ENCODE data around the gene GABRB1.

DNA sequence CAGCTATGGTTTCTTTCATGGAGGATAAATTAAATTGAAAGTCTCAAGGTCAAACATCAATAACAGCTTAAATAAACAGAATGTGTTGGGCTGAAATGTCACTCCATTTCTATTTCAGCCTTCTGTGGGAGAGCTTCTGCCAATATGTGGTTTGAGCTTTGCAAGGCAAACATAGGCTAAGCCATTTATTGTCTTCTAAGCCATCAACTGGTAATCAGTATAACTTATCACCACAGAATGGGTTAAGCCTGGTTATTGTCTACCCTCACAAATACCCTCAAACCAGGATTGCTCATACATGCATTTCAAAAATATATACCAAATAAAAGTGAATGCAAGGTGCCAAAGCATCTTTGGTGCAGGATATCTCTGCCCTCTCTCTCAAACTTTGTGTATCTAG lies 52.7 kb downstream of the GABRB1 start:
- TF ChIP-seq, protein P1, sequence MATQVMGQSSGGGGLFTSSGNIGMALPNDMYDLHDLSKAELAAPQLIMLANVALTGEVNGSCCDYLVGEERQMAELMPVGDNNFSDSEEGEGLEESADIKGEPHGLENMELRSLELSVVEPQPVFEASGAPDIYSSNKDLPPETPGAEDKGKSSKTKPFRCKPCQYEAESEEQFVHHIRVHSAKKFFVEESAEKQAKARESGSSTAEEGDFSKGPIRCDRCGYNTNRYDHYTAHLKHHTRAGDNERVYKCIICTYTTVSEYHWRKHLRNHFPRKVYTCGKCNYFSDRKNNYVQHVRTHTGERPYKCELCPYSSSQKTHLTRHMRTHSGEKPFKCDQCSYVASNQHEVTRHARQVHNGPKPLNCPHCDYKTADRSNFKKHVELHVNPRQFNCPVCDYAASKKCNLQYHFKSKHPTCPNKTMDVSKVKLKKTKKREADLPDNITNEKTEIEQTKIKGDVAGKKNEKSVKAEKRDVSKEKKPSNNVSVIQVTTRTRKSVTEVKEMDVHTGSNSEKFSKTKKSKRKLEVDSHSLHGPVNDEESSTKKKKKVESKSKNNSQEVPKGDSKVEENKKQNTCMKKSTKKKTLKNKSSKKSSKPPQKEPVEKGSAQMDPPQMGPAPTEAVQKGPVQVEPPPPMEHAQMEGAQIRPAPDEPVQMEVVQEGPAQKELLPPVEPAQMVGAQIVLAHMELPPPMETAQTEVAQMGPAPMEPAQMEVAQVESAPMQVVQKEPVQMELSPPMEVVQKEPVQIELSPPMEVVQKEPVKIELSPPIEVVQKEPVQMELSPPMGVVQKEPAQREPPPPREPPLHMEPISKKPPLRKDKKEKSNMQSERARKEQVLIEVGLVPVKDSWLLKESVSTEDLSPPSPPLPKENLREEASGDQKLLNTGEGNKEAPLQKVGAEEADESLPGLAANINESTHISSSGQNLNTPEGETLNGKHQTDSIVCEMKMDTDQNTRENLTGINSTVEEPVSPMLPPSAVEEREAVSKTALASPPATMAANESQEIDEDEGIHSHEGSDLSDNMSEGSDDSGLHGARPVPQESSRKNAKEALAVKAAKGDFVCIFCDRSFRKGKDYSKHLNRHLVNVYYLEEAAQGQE (IDR thresholded peaks at IDR 0.05; ENCODE audit: low read depth): no peak
- TF ChIP-seq, protein P2, sequence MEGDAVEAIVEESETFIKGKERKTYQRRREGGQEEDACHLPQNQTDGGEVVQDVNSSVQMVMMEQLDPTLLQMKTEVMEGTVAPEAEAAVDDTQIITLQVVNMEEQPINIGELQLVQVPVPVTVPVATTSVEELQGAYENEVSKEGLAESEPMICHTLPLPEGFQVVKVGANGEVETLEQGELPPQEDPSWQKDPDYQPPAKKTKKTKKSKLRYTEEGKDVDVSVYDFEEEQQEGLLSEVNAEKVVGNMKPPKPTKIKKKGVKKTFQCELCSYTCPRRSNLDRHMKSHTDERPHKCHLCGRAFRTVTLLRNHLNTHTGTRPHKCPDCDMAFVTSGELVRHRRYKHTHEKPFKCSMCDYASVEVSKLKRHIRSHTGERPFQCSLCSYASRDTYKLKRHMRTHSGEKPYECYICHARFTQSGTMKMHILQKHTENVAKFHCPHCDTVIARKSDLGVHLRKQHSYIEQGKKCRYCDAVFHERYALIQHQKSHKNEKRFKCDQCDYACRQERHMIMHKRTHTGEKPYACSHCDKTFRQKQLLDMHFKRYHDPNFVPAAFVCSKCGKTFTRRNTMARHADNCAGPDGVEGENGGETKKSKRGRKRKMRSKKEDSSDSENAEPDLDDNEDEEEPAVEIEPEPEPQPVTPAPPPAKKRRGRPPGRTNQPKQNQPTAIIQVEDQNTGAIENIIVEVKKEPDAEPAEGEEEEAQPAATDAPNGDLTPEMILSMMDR (IDR thresholded peaks at IDR 0.05 in 2 of 3, conservative IDR thresholded peaks at IDR 0.05 in 1 of 3; ENCODE audit: borderline replicate concordance in 1 of 3, insufficient read depth in 1 of 3, low read depth in 2 of 3, low read length in 2 of 3): no peak
- no peak for TF ChIP-seq POLR2AphosphoS5 (IDR thresholded peaks at IDR 0.05; ENCODE audit: low read depth, low read length)
- TF ChIP-seq EZH2 (IDR thresholded peaks at IDR 0.05): no peak
- no peak for TF ChIP-seq SRF (IDR thresholded peaks at IDR 0.05; ENCODE audit: low read depth)
- no peak for TF ChIP-seq JUND (IDR thresholded peaks at IDR 0.05)
- TF ChIP-seq RAD21 (IDR thresholded peaks at IDR 0.05; ENCODE audit: low read depth): no peak

Data from HCT116 (cell line).